GM23248 (cell line): ENCODE measurements around the gene MTA3.

Experiments
- EZH2 ChIP-seq: fragments of 200-600 bp; sonication (generic); IDR thresholded peaks from 2 replicates; pipeline ENCODE4 v1.6.1; 2018; ENCODE audit warnings: antibody characterized with exemption, mild to moderate bottlenecking; ENCODE audit not compliant: insufficient read depth, poor library complexity, severe bottlenecking
- EZH2phosphoT487 ChIP-seq: fragments of 200-600 bp; sonication (generic); IDR thresholded peaks from 2 replicates; pipeline ENCODE4 v1.6.1; 2018; ENCODE audit warnings: antibody characterized with exemption, moderate library complexity, mild to moderate bottlenecking, low read depth; ENCODE audit not compliant: insufficient read depth

DNA sequence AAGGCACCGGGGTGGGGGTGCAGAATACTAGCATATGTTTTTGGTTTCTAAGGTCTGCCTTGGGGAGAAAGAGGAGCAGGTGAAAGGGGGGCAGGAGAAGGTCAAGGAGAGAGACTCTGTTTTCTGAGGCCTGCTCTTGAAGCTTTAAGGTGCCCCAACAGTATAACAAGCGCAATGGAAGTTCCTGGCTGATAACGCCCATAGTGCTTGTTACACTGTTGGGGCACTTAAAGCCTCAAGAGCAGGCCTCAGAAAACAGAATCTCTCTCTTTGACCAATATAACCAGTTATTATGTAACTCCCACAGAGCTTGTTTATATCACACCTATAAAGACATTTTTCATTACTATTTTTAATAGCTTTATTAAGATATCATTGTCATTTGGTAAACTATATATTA, 179.0 kb downstream of the MTA3 start:
- TF ChIP-seq EZH2 (no peak), EZH2phosphoT487 (no peak)
